Adipose tissue (tissue), 3 donors: Measurements from ENCODE around the gene PLEKHM1. TPM values are rescaled to one million over a fixed set of nuclear protein-coding genes. Genes with fewer than 3 reads are reported as not detected.

ENCODE experiments used
- H3K27ac ChIP-seq: one replicate; pipeline ENCODE4 v1.5.1; 2013; ENCODE audit warnings: low read depth, low read length
- WGBS, 3 donors: extraction: QIAGEN DNeasy Blood & Tissue Kit; methylation state at CpG; one replicate each; pipeline ENCODE4 v1.1.7; 2013; 5-methylcytosine and 5-hydroxymethylcytosine counted together
- polyA plus RNA-seq, 3 donors: library from polyadenylated mRNA; stranded (reverse); fragments of 200-250 nt; gene quantifications; one replicate each; pipeline ENCODE4 v1.2.3, GENCODE V29; 2013
- donor health status: healthy with polysubstance abuse.
- donor health status: Bipolar disorder and iron deficiency.
- donor health status: healthy.

Gene PLEKHM1
- polyA plus RNA-seq, 3 donors, result 8.2 to 18.7 (median 15.3) TPM

DNA sequence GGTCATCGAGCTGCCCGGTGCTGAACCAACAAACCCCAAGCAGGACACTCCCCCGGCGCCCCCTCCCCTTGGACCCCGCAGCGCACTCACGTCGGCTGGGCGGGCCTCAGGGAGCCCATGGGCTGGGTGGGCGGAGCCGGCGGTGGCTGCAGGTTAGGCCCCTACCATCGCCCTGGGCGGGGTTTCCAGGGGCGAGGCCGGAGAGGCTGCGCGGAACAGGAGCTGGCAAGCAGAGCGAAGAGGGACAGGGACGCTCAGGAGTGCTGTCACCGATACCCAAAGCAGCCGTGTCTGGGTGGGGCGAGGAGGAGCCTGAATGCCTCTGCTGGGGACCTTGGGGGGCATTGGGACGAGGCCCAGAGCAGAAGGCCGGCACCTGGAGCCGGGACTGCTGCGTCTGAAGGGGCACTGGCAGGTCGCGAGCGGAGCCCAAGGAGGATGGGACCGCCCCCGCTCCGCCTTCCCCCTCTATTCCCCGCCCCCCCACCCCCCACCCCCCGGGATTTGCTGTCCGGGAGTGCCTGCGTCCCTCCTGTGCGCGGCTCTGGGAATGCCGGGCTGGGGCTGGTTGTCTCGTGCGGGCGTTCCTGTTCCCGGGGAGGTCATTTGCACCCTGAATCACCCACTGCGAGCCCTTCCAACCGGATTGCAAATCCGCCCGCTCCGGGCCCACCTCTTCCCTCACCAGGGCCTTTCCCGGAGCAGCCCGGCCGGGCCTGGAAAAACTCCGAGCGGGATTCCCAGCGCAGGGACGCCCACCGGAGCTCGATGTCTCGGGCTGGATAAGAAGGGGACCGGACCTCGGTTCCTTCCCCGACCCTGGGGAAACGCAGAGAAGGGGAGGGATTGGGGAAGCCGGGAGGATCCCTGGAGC lies 58.8 kb downstream of the PLEKHM1 start:
- no peak overlapping the region for H3K27ac ChIP-seq
- WGBS, 3 donors, result 1% methylated on average over 58 to 64 of the region's 64 CpGs

DNA sequence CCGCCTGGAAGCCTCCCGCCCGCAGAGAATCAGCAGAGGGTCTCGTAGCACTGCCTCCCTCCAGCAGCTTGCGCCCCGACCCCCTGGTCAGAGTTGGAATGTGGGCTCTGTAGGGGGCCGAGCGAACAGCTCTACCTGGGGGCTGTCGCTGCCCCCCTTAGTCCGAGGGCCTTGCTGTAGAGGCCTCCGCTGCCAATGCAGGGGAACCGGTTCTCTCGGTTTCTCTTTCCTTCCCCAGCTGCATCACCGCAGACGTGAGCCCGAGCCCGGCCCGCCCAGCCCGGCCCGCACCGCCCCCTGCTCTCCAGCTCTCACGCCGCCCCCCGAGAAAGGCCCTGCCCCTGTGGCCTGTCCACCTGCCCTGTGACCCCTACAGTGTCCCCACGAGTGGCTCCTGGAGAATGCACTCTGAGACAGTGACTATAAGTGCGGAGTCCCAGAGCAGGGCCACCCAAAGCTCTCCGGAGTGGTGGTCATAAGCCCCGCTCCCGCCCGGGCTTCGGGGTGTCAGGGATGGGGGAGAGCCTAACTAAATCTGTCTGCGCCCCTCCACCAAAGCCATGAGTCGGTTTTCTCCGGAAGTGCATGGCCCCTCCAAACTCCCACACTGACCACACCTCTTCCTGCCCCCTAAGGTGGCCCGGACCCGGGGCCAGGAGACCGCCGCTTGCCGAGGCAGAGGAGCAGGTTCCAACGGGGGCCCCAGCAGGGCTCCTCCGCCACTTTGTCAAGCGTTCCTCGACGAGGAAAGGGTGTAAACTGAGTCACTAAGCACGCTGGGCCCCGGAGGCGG lies 59.6 kb downstream of the PLEKHM1 start:
- WGBS, 3 donors, result 12 to 20% (median 20%) methylated on average over 36 to 47 of the region's 47 CpGs
- H3K27ac ChIP-seq, result no peak overlapping the region

DNA sequence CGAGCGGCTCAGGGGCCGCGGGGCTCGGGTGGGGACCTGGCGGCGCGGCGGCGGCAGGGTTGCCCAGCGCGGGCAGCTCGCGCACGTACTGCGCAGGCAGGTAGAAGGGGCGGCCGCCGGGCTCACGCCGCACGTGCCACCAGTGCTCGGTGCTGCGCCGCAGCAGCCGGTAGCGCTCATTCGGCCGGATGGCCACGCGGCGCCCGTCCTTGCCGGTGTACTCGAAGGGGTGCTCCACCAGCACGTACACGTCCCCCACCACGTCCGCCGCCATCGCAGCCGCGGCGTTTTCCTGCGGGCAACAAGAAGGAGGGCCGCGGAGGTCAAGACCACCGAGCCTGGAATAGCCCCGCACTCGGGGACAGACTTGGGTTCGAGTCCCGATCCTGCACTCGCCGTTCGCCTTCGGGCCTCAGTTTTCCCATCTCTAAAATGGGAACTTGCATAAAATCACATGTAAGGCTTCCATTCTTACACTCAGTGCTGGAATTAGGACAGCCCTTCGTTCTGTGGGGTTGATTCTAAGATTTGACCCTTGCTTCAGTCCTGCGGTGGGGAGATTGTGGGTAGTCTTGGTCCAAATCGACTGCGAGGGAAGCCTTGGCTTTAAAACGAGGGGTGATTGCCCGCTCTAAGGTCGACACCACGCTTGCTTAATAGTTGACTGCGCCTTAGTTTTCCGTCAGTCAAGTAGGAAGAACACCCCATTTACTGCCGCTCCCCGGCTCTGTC lies 60.3 kb downstream of the PLEKHM1 start:
- 28 to 61% (median 60%) methylated on average over 63 to 68 of the region's 68 CpGs for WGBS, 3 donors
- no peak overlapping the region for H3K27ac ChIP-seq

DNA sequence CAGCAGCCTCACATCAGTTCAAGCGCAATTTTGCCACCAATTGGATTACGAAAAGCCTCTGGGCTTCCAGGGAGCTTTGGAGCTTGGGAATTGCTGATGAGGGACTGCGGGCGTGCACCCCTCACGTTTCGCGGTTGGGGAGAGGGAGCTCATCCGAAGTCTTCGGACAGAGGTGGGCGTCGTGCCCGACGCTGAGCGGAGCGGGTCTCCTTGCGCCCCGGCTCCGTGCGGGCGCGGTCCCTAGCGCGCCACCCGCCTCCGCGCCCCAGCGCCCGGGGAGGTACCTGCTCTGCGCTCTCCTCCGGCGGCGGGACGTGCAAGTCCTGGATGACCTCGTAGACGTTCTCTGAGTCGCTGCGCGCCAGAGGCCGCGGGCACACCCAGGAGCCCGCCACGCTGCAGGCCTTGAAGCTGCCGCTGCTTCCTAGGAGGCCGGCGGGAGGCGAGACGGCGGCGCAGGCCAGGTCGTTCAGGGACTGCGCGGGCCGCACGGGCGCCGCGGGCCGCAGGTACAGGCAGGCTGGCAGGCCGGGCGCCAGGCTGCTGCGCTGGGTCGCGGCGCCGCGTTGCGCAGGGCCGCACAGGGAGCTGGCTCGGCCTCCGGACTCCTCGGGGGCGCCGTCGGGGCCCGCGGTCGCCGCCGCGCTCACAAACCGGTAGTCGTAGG lies 61.0 kb downstream of the PLEKHM1 start:
- H3K27ac ChIP-seq, result no peak overlapping the region
- WGBS, 3 donors, result 29 to 58% (median 51%) methylated on average over 68 to 82 of the region's 82 CpGs

- WGBS, 3 donors, result 32 to 41% (median 39%) methylated on average over 15 of the region's 15 CpGs
- no peak overlapping the region for H3K27ac ChIP-seq
Measured at GRCh38 chr17:45428931-45429338, 61.6 kb downstream of the PLEKHM1 start.

DNA sequence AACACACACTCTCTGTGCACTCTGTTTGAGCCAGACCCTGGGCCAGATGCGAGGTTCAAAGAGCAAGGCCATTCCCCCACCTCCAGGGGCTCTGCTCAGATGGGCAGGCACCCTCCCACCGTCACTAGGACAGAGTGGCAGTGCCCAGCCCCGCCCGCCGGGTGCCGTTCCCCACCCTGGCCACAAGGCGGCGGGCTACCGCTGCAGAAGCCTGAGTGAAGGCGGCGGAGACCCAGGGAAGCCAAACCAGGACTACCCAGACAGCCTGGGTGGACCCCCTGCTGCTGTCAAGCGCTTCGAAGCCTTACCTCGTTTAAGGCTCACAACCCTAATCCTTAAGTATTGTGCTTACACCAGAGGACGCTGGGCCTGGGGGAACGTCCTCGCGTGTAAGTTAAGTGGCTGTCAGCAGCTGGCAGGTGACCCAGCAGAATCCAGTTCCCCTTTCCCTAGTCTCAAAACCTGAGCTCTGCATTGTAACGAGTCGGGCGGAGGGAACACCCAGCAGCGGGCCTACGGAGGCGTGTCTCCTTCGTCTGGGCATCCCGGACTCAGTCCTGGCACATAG lies 62.4 kb downstream of the PLEKHM1 start:
- no peak overlapping the region for H3K27ac ChIP-seq
- WGBS, 3 donors, result 5 to 14% (median 7%) methylated on average over 26 of the region's 26 CpGs

- H3K27ac ChIP-seq, result no peak overlapping the region
- 78% methylated on average over 11 of the region's 11 CpGs for WGBS, 3 donors
Measured at GRCh38 chr17:45427181-45427835, 63.2 kb downstream of the PLEKHM1 start.

DNA sequence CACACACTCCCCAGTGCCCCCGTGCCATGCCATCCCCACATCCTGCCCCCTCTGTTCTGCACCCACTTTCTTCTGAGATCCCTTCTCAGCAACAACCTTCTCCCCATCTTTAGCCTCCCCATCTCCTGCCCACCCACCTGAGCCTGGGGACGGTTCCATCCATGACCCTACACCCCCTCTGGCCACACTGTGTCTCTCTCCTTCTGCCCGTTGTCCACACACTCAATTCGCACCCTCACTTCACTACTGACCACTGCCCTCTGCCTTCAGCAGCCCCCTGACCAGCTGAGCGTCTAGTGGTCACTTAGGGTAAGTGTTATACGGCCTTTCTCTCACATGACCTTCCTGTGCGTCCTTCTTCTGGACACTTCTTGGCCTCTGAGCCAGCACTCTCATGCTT lies 64.0 kb downstream of the PLEKHM1 start:
- no peak overlapping the region for H3K27ac ChIP-seq
- WGBS, 3 donors, result 70 to 81% (median 76%) methylated on average over 7 of the region's 7 CpGs

DNA sequence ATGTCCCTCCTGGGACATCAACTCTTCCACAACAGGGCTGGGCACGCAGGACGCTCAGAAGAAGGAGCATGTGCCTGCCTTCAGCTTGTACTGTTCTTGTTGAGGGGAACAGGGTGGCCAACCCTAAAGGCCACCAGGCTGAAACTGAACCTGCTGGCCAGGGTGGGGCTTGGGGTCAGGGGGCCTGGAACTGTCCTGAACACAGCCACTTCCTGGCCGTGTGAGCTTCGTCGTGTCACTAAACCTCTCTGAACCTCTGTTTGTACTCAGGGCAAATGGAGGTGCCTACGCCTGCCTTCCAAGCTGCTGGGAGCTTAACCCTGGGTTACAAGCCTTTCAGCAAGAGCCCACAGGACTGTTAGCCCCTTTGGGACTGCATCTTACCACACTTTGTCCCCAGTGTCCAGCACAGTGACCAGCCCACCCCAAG lies 64.5 kb downstream of the PLEKHM1 start:
- no peak overlapping the region for H3K27ac ChIP-seq
- 57 to 75% (median 75%) methylated on average over 6 of the region's 6 CpGs for WGBS, 3 donors

GRCh38 chr17:45425125-45425983 lies 65.2 kb downstream of the PLEKHM1 start:
- no peak overlapping the region for H3K27ac ChIP-seq

GRCh38 chr17:45424769-45425124 lies 65.8 kb downstream of the PLEKHM1 start:
- H3K27ac ChIP-seq, result no peak overlapping the region
- WGBS, 3 donors, result 86 to 96% (median 91%) methylated on average over 5 to 6 of the region's 6 CpGs

More at GRCh38 chr17:45425125-45425983, 65.2 kb downstream of the PLEKHM1 start:
- 21 to 48% (median 37%) methylated on average over 17 to 18 of the region's 18 CpGs for WGBS, 3 donors

DNA sequence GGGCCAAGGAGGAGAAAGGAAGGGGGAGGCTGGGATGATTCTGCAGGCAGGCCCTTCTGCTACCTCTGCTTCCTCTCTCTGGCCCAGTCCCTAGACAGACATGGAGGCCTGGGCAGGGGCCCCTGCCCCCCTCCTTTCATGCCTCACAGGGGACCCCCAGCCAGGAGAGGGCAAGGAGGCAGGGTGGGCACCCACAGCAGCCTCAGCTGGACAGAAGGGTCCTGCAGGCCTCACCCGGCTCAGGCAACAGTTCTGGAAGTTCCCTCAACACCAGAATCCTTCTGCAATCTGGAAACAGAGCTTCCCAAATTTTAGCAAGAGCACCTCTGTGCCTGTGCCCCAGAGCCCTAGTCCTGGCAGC lies 66.6 kb downstream of the PLEKHM1 start:
- no peak overlapping the region for H3K27ac ChIP-seq
- 68 to 100% (median 71%) methylated on average over 1 of the region's 1 CpG for WGBS, 3 donors

GRCh38 chr17:45423304-45423974 lies 67.1 kb downstream of the PLEKHM1 start:
- no peak overlapping the region for H3K27ac ChIP-seq
- WGBS, 3 donors, result 63 to 83% (median 70%) methylated on average over 8 of the region's 8 CpGs

GRCh38 chr17:45414990-45415881 lies 75.3 kb downstream of the PLEKHM1 start:
- 82 to 94% (median 84%) methylated on average over 10 of the region's 10 CpGs for WGBS, 3 donors
- no peak overlapping the region for H3K27ac ChIP-seq

- no peak overlapping the region for H3K27ac ChIP-seq
- 72 to 91% (median 75%) methylated on average over 9 of the region's 9 CpGs for whole genome bisulfite sequencing, 3 donors
Measured at GRCh38 chr17:45413498-45413923, 77.0 kb downstream of the PLEKHM1 start.
